GM23338 (cell line): ENCODE data around the gene TDP2. TPM values are rescaled to one million over a fixed set of nuclear protein-coding genes. Genes with fewer than 3 reads are reported as not detected.

Source experiments
- ATAC-seq: fragments of 200-7000 bp; cut with Tn5 transposase; 3 replicates; pipeline ENCODE4 v1.9.1; 2020
- DNase-seq: peaks from one replicate; pipeline ENCODE4 v3.0.0-alpha.2; 2015; ENCODE audit warnings: low spot score
- H2AFZ ChIP-seq: fragments of 200-600 bp; sonication (generic); 2 replicates; pipeline ENCODE4 v1.8.0; 2016; ENCODE audit warnings: antibody characterized with exemption, mild to moderate bottlenecking, moderate library complexity
- H3F3A ChIP-seq: fragments of 200-600 bp; sonication (generic); replicated peaks from 2 replicates; pipeline ENCODE4 v1.8.0; 2017; ENCODE audit warnings: antibody characterized with exemption, mixed run types, low read depth
- H3K27ac ChIP-seq: fragments of 200-600 bp; sonication (generic); 2 replicates; pipeline ENCODE4 v1.6.1; 2016; ENCODE audit warnings: low read depth
- H3K27me3 ChIP-seq: fragments of 200-600 bp; sonication (generic); 2 replicates; pipeline ENCODE4 v1.8.0; 2016; ENCODE audit warnings: mild to moderate bottlenecking, mixed run types, moderate library complexity; ENCODE audit not compliant: insufficient read depth
- H3K36me3 ChIP-seq: fragments of 200-600 bp; sonication (generic); 2 replicates; pipeline ENCODE4 v1.8.0; 2016; ENCODE audit warnings: mild to moderate bottlenecking; ENCODE audit not compliant: insufficient read depth
- H3K4me1 ChIP-seq: fragments of 200-600 bp; sonication (generic); 2 replicates; pipeline ENCODE4 v1.8.0; 2016; ENCODE audit warnings: mild to moderate bottlenecking, moderate library complexity; ENCODE audit not compliant: insufficient read depth
- H3K4me2 ChIP-seq: fragments of 200-600 bp; sonication (generic); 2 replicates; pipeline ENCODE4 v1.7.1; 2017; ENCODE audit warnings: mixed run types
- H3K4me3 ChIP-seq: fragments of 200-600 bp; sonication (generic); 2 replicates; pipeline ENCODE4 v1.6.1; 2016; ENCODE audit warnings: mixed run types
- H3K79me2 ChIP-seq: fragments of 200-600 bp; sonication (generic); replicated peaks from 2 replicates; pipeline ENCODE4 v1.8.0; 2017; ENCODE audit warnings: mild to moderate bottlenecking; ENCODE audit not compliant: insufficient read depth
- H3K9me2 ChIP-seq: fragments of 200-600 bp; sonication (generic); 2 replicates; pipeline ENCODE4 v1.8.0; 2017; ENCODE audit not compliant: insufficient read depth
- H4K20me1 ChIP-seq: fragments of 200-600 bp; sonication (generic); replicated peaks from 2 replicates; pipeline ENCODE4 v1.8.0; 2017; ENCODE audit warnings: mild to moderate bottlenecking; ENCODE audit not compliant: insufficient read depth
- H3K27ac Mint-ChIP-seq: 2 replicates; pipeline ENCODE4 v1.8.0; 2020; ENCODE audit warnings: inconsistent platforms, mild to moderate bottlenecking, moderate library complexity, mixed read lengths
- H3K27me3 Mint-ChIP-seq: 3 replicates; pipeline ENCODE4 v1.8.0; 2022; ENCODE audit warnings: low read depth, mild to moderate bottlenecking, moderate library complexity, mixed read lengths, inconsistent platforms; ENCODE audit not compliant: insufficient read depth, poor library complexity
- H3K36me3 Mint-ChIP-seq: 3 replicates; pipeline ENCODE4 v1.8.0; 2021; ENCODE audit warnings: low read depth, mild to moderate bottlenecking, inconsistent platforms, moderate library complexity, mixed read lengths
- H3K4me1 Mint-ChIP-seq: 3 replicates; pipeline ENCODE4 v1.8.0; 2020; ENCODE audit warnings: mild to moderate bottlenecking, inconsistent platforms, mixed read lengths
- H3K4me3 Mint-ChIP-seq: 3 replicates; pipeline ENCODE4 v1.8.0; 2021; ENCODE audit warnings: moderate library complexity, mild to moderate bottlenecking, inconsistent platforms, mixed read lengths
- H3K9me3 Mint-ChIP-seq: 3 replicates; pipeline ENCODE4 v1.8.0; 2020; ENCODE audit warnings: moderate library complexity, mild to moderate bottlenecking, inconsistent platforms, mixed read lengths
- CREB1 ChIP-seq: fragments of 250-450 bp; sonication (Bioruptor Pico); IDR thresholded peaks from 2 replicates; pipeline ENCODE4 v1.5.0; 2020; ENCODE audit warnings: low read depth, mild to moderate bottlenecking, moderate library complexity
- CTCF ChIP-seq, 2 experiments: fragments of 200-600 bp in 1 of 2; sonication (generic) in 1 of 2; conservative IDR thresholded peaks; 2 replicates each; pipeline versions ENCODE4 v1.5.1 to v1.6.1; 2016 to 2017; ENCODE audit warnings: antibody characterized with exemption in 2 of 2, low read depth in 2 of 2, mild to moderate bottlenecking in 2 of 2, moderate library complexity in 1 of 2
- EZH2 ChIP-seq: fragments of 200-600 bp; sonication (generic); IDR thresholded peaks from one replicate; pipeline ENCODE4 v1.8.0; 2017; ENCODE audit warnings: antibody characterized with exemption, mild to moderate bottlenecking, low read depth; ENCODE audit not compliant: unreplicated experiment
- EZH2phosphoT487 ChIP-seq: fragments of 200-600 bp; sonication (generic); IDR thresholded peaks from one replicate; pipeline ENCODE4 v1.8.1; 2018; ENCODE audit warnings: antibody characterized with exemption; ENCODE audit not compliant: unreplicated experiment
- JUNB ChIP-seq: IDR thresholded peaks from one replicate; pipeline ENCODE4 v1.6.1; 2016; ENCODE audit warnings: antibody characterized with exemption; ENCODE audit not compliant: unreplicated experiment
- POLR2AphosphoS5 ChIP-seq: IDR thresholded peaks from 2 replicates; pipeline ENCODE4 v1.6.1; 2016; ENCODE audit warnings: antibody characterized with exemption, low read depth
- REST ChIP-seq: IDR thresholded peaks from one replicate; pipeline ENCODE4 v1.6.1; 2018; ENCODE audit warnings: antibody characterized with exemption; ENCODE audit not compliant: unreplicated experiment
- STAT1 ChIP-seq: IDR thresholded peaks from one replicate; pipeline ENCODE4 v1.6.1; 2016; ENCODE audit warnings: antibody characterized with exemption; ENCODE audit not compliant: unreplicated experiment
- ZNF114 ChIP-seq: fragments of 250-450 bp; sonication (Bioruptor Pico); IDR thresholded peaks from 2 replicates; pipeline ENCODE4 v1.5.0; 2020; ENCODE audit warnings: mild to moderate bottlenecking, moderate library complexity
- ZNF331 ChIP-seq: fragments of 250-450 bp; sonication (Bioruptor Pico); IDR thresholded peaks from 2 replicates; pipeline ENCODE4 v1.5.0; 2020; ENCODE audit warnings: low read depth, mild to moderate bottlenecking, moderate library complexity
- polyA plus RNA-seq: library from polyadenylated mRNA; unstranded; fragments of >200 nt; fragmentation: Nextera tagmentation; extraction: Ambion mirVana; gene quantifications from 2 replicates; pipeline ENCODE4 v1.2.1, GENCODE V29; 2016
- total RNA-seq: library from RNA; depleted of rRNA; stranded (reverse); fragments of >200 nt; shearing (Covaris generic); gene quantifications from 2 replicates; pipeline ENCODE4 v1.2.3, GENCODE V29; 2014
- TF ChIP-seq, protein P1 (sequence below): fragments of 250-450 bp; sonication (Bioruptor Pico); IDR thresholded peaks from 2 replicates; pipeline ENCODE4 v1.5.0; 2020; ENCODE audit warnings: mild to moderate bottlenecking, moderate library complexity

The TDP2 gene
- total and polyA plus RNA-seq, 2 experiments from 2014 or later = 46.8 to 47.8 TPM

DNA sequence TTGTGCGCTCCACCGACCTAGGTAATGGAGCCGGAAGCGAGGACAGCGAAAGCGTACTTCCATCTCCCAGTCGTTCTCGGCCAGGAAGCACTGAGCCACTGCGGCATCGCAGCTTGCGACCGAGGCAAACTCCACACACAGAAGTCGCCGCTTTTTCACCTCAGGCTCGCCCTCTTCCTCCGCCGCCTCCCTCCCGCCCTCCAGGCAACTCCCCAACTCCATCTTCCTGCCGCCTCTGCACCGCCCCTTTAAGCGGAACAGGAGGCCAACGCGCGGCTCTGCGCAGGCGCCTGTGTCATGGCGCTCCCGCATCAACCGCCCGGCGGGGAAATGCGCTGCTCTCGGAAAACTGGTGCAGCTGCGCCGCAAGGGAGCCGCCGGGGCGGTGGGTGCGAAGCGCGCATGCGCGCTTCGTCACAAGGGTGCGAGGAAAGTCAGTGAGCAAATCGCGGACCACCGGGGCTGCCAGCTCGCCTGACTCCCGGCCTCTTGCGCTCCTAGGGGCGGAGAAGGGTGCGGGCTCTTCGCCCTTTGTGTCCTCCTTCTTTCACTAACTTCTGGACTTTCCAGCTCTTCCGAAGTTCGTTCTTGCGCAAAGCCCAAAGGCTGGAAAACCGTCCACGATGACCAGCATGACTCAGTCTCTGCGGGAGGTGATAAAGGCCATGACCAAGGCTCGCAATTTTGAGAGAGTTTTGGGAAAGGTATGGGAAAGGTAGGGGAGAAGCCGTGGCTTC is at the start of gene TDP2, which contains the start of gene ACOT13 (continued):
- TF ChIP-seq, protein P1, sequence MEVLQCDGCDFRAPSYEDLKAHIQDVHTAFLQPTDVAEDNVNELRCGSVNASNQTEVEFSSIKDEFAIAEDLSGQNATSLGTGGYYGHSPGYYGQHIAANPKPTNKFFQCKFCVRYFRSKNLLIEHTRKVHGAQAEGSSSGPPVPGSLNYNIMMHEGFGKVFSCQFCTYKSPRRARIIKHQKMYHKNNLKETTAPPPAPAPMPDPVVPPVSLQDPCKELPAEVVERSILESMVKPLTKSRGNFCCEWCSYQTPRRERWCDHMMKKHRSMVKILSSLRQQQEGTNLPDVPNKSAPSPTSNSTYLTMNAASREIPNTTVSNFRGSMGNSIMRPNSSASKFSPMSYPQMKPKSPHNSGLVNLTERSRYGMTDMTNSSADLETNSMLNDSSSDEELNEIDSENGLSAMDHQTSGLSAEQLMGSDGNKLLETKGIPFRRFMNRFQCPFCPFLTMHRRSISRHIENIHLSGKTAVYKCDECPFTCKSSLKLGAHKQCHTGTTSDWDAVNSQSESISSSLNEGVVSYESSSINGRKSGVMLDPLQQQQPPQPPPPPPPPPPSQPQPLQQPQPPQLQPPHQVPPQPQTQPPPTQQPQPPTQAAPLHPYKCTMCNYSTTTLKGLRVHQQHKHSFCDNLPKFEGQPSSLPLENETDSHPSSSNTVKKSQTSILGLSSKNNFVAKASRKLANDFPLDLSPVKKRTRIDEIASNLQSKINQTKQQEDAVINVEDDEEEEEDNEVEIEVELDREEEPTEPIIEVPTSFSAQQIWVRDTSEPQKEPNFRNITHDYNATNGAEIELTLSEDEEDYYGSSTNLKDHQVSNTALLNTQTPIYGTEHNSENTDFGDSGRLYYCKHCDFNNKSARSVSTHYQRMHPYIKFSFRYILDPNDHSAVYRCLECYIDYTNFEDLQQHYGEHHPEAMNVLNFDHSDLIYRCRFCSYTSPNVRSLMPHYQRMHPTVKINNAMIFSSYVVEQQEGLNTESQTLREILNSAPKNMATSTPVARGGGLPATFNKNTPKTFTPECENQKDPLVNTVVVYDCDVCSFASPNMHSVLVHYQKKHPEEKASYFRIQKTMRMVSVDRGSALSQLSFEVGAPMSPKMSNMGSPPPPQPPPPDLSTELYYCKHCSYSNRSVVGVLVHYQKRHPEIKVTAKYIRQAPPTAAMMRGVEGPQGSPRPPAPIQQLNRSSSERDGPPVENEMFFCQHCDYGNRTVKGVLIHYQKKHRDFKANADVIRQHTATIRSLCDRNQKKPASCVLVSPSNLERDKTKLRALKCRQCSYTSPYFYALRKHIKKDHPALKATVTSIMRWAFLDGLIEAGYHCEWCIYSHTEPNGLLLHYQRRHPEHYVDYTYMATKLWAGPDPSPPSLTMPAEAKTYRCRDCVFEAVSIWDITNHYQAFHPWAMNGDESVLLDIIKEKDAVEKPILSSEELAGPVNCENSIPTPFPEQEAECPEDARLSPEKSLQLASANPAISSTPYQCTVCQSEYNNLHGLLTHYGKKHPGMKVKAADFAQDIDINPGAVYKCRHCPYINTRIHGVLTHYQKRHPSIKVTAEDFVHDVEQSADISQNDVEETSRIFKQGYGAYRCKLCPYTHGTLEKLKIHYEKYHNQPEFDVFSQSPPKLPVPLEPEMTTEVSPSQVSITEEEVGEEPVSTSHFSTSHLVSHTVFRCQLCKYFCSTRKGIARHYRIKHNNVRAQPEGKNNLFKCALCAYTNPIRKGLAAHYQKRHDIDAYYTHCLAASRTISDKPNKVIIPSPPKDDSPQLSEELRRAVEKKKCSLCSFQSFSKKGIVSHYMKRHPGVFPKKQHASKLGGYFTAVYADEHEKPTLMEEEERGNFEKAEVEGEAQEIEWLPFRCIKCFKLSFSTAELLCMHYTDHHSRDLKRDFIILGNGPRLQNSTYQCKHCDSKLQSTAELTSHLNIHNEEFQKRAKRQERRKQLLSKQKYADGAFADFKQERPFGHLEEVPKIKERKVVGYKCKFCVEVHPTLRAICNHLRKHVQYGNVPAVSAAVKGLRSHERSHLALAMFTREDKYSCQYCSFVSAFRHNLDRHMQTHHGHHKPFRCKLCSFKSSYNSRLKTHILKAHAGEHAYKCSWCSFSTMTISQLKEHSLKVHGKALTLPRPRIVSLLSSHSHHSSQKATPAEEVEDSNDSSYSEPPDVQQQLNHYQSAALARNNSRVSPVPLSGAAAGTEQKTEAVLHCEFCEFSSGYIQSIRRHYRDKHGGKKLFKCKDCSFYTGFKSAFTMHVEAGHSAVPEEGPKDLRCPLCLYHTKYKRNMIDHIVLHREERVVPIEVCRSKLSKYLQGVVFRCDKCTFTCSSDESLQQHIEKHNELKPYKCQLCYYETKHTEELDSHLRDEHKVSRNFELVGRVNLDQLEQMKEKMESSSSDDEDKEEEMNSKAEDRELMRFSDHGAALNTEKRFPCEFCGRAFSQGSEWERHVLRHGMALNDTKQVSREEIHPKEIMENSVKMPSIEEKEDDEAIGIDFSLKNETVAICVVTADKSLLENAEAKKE (CRISPR knock-in tag) = no peak

DNA sequence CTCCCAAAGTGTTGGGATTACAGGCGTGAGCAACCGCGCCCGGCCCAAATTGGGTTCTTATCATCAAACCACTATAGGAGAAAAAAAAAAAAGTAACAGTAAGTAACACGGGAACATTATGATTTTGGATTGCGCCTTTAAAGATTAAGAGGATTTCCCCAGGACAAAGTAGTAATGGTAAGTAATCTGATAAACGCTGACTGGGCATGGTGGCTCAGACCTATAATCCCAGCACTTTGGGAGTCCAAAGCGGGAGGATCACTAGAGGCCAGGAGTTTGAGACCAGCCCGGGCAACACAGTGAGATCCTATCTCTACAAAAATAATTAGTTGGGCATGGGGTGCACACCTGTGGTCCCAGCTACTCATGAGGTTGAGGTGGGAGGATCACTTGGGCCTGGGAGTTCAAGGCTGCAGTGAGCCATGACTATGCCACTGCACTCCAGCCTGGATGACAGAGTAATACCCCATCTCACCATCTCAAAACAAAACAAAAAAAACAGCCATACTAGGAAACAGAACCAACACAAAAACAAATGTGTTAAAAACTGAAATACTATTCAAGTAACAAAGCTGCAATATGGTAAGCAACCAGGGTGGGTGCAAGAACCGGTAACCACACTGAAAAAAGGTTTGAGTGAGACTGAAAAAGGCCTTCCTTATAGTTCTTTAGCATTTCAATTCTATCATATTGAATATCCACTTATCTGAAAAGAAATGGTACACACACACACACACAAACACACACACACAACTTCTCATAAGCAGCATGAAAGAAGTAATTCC is 44.0 kb upstream of the TDP2 start:
- peaks cover 3% of the 10 kb centered on the region for H3K27me3 Mint-ChIP-seq
- DNase-seq (no peak), ATAC-seq (no peak)
- H3K27ac Mint-ChIP-seq = no peak overlapping the region
- Histone ChIP-seq H3K36me3 (peaks cover 69% of the 10 kb centered on the region), H3K4me1 (no peaks in the 10 kb centered on the region), H3K4me2 (no peak overlapping the region), H3K27ac (no peak overlapping the region), H4K20me1 (peaks cover 45% of the 10 kb centered on the region), H2AFZ (no peak overlapping the region), H3K79me2 (peaks cover 70% of the 10 kb centered on the region), H3K9me2 (no peaks in the 10 kb centered on the region), H3K4me3 (no peak overlapping the region), H3K27me3 (no peaks in the 10 kb centered on the region), H3F3A (peaks cover 10% of the 10 kb centered on the region)
- peaks cover 94% of the 10 kb centered on the region for H3K36me3 Mint-ChIP-seq
- H3K4me1 Mint-ChIP-seq = no peaks in the 10 kb centered on the region
- H3K4me3 Mint-ChIP-seq = no peak overlapping the region
- H3K9me3 Mint-ChIP-seq = no peaks in the 10 kb centered on the region
- TF ChIP-seq POLR2AphosphoS5 (no peak), REST (no peak), CREB1 (CRISPR knock-in tag) (no peak), STAT1 (no peak), CTCF (conservative IDR thresholded peaks at IDR 0.05; ENCODE audit: low read depth in 2 of 2) (no peak), EZH2 (no peak), EZH2phosphoT487 (no peak), ZNF331 (no peak), ZNF114 (no peak), JUNB (no peak)
